GM18505 (cell line): Measurements from ENCODE around the gene CSMD2.

ENCODE experiments used
- ATAC-seq: cut with Tn5 transposase; IDR thresholded peaks from one replicate; pipeline ENCODE4 v1.9.1; 2021; ENCODE audit not compliant: unreplicated experiment
- POLR2A ChIP-seq: IDR thresholded peaks from 4 replicates; pipeline ENCODE4 v1.6.1; 2011; ENCODE audit warnings: borderline replicate concordance; ENCODE audit not compliant: insufficient read depth, insufficient read length; ENCODE audit errors: extremely low read depth

CSMD2 gene

DNA sequence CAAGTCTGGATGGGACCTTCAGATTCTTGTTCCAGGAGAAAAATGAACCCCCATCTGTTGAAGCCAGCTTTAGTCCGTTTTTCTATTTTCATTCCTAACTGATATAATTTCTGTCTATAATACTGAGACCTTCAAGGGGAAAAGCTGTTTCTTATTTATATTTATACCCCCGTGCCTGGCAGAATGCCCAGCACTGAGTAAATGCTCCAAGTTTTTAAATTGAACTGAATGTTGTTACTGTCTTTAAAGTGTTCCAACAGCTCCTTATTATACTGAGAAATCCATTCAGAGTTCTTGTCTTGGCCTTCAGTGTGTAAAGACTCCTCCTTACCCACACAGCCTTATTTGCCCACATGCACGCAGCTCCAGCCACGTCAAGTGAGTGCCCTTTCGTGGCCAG is 479.8 kb downstream of the CSMD2 start:
- no peak for TF ChIP-seq POLR2A
- no peak for ATAC-seq

DNA sequence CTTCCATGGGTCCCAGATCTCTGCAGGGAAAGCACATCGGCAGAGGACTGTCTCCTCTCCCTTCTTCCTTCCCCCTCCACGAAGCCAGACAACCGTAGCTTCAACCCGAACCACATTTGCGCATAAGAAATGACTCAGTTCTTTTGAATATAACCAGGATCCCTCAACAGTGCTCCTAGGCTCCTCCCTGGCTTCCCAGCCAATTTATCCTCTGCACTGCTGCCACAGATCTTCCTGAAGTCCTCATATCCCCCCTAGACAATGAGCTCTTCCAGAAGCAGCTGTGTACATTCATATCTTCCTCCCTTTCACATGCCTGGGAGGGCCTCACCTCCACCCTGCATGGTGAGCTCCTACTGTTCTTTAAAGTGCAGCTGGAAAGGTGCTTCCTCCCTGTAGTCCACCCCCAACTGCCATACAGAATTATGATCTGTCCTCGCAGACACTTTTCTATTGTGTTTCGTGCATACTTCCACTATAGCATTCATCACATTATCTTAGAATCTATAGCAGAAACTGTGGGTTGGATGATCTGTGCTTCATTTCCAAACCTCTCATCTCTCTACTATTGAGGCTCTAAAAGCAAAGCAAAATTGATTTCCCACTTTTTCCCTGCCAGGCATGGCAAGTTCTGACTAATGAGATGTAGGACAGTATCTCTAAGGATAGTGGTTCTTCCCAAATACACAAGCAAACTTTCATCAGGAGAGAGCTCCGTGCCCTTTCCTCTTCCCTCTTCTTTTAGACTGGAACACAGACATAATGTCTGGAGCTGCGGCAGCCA is 480.4 kb downstream of the CSMD2 start:
- no peak for ATAC-seq
- TF ChIP-seq POLR2A: no peak

DNA sequence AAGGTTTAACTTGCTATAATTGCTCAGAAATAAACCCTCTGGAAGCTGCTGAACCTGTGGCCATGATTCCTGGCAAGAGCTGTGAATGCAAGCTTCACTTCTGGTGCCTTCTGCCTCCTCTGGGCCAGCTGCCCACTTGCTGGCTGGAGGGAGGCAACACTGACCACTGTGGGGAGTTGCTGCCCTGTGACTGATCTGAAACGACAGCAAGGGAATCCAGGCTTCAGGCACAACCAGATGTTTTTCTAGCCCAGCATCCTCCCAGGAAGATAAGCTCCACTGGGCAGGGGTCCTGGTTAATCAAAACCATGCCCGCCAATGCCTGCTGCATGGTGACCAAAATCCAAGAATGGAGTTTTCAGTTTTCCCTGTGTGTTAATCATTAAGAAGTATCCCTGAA is 481.1 kb downstream of the CSMD2 start:
- TF ChIP-seq POLR2A: no peak
- no peak for ATAC-seq

DNA sequence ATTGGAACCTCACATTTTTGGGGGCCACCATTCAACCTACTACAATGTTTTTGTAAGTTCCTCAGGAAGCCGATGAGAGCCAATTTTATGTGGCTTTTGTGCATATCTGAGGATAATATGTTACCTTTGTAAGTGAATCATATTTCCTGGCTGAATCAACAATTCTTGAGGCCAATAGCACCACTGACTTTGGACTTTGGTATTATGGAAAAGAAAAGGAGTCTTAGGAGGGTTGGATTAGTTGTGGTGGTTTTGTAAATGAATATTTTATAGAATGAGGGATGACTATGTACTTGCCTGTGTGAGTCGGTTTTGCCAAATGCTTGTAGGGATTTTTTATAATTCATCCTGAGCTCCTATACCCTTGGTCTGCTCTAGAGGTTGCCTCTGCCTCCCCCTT is 482.7 kb downstream of the CSMD2 start:
- no peak for ATAC-seq
- TF ChIP-seq POLR2A: no peak

DNA sequence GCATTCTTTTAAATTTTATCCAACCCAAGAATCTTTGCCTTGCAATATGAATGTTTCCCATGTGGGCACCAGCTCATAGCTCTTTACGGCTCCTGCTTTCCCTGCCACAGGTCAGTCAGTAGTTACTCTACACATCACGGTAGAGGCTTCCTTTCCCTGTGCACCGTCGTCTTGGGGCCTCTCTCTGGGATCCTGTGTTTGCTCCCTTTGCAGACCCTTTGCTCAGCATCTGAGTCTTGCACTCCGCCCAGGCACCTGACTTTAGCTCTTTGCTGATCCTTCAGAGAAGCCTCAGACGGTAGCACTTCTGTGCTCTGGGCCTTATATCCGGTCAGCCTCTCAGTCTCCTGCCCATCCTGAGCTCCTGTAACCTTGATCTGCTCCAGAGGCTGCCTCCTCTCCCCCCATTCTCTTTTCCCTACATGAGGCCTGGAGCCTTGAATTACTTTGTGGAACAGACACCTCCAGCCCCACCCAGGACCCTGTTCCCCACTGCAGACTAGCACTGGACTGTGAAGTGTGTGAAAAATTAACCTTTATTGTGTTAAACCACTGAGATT is 484.7 kb downstream of the CSMD2 start:
- TF ChIP-seq POLR2A: no peak
- ATAC-seq: no peak

DNA sequence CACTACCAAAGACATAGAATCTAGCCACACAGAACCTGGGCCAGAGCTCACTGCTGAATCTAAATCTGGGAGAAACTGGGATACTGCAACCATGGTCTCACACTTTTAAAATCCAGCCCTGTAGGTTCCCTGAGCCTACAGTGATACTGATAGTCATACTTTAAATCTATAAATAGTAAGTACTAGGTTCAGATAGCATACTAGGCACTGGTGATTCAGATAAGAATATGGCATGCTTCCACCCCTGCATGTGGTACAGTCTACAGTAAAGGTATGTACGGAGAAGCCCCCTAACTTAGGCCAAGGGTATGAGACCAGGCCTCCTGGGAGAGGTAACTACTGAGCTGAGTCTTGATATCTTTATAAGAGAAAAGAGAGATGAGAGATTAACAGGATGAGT is 494.5 kb downstream of the CSMD2 start:
- ATAC-seq: no peak
- no peak for TF ChIP-seq POLR2A

DNA sequence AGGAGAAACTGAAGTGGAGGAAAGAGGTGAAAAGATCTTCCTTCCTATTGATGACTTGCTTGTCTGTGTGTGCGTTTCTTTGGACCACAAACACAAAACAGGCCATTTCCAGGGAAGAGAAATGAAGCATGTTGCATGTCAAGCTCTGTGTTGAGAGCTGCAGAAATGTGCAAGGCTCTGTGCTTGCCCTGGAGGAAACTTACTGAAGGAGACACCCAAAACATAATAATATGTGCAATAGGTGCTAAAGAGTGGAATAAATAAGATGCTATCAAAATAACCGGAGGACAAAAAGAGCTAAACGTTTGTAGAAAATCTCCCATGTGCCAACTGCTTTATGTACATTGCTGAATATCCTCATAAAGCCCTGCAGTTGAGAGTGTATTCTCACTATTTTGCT is 496.3 kb downstream of the CSMD2 start:
- no peak for ATAC-seq
- no peak for TF ChIP-seq POLR2A

DNA sequence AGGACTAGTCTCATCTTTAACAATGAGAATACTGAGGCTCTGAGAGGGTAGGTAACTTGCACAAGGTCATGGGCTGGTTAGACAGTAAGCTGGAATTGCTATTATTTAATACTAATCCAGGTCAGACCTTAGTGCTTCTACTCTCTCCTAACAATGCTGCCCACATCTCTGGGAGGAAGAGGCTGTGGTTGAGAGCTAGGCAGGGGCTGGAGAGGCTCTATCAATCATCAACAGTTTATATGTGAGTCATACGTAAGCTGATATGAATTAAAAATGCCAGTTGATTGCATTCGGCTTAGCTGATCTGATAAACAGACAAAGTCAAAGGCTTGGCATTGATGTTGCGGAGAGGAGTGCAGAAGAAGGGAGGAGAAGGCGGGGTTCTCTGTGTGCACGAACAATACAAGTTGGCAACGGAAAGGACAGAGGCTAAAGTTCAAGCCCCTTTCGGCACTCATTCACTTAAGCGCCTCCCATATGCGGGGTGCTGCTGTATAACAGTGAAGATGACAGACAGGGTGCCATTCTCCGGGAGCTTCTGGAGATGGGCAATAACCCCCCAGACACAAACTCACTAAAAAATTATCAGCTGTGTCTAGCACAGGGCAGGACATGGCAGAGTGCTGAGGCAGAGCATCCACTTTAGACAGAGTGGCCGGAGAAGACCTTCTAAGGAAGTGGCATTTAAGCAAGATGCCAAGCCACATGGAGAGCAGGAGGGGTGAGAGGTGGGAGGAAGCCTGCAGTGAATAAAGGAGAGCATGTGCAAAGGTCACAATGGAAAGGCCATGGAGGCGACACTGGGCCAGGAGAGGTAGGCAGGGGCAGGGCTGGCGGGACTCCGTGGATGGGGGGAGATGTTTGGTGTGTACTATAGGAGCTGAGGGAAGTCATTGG is 497.4 kb downstream of the CSMD2 start:
- no peak for TF ChIP-seq POLR2A

DNA sequence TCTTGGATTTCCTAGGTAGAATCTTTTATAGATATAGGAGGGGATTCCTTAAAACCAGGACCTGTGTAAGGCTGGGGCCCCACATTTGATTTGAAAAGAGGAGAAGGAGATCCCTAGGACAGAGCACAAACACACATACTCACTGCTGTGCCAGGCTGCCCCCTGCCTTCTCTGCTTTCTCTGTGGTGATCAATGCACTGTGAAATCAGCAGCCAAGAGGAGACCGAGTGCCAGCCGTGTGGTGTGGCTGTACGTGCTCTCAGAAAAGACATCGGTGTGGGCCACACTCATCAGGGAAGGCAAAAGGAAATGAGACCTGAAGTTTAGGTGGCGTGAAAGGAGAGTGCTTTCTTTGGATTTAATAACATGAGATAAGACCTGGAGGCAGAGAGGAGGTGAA is 498.4 kb downstream of the CSMD2 start:
- no peak for ATAC-seq
- TF ChIP-seq POLR2A: no peak

More for the DNA sequence above, 497.4 kb downstream of the CSMD2 start:
- ATAC-seq: no peak

DNA sequence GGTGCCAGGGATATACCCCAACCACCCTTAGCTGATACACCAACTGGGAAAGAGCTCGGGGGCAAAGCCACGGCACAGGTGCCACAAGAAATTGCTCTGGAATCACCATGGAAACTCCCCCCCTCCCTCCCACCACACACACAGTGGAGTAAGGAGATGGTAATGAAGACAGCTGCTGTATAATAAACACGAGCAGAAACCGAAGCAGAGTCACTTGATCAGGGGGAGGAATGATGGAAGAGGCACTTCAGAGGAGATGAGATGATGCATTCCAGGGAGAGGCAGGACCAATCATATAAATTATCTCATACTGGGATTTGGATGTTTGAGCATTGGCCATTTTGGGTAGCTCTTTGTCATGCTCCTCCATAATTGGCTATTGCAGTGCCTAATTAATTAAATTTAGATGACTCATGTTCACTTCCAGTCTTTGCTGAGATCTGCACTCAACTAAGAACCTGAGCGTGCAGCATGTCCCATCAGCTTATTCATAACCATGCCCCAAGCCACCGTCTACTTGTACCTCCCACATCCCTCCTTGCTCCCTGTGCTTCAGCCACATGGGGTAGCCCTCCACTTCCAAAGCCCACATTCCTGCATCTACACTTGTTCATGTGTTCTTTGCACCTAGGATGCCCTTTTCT is 503.1 kb downstream of the CSMD2 start:
- no peak for TF ChIP-seq POLR2A
- ATAC-seq: no peak

DNA sequence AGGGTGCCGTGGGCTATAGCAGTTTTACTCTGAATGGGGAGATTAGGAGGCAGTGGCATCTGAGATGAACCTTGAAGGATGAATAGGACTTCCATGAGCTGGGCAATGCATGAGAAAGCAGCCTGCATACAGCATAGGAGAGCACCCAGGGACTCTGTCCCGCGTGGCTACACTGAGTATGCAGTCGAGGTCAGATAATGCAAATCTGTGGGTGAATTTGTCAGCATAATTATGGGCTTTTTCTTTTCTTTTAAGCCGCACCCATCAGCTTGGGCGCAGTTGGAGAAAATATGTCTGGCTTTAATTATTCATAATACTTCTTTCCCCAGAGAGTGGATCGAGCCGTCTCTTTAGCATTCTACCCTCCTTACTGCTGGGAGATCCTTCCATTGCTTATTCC is 504.1 kb downstream of the CSMD2 start:
- TF ChIP-seq POLR2A: no peak
- ATAC-seq: no peak

DNA sequence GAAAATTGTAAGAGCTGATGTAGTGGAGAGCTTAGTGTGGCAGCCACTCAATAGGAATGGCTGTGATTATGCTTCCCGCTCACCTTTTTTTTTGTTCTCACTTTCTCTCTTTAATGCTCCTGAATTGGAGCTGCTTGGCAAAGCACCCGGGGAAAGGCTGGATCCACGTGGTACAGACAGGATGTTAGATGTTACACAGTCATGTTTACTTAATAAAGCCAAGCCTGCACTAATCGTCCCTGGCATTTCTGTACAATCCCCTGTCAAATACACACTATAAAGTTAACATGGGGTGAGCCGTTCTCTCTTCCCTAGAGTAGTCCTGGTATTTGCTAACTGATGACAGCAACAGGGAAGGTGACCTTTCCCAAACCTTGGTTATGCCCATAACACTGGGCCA is 504.8 kb downstream of the CSMD2 start:
- no peak for ATAC-seq
- no peak for TF ChIP-seq POLR2A

DNA sequence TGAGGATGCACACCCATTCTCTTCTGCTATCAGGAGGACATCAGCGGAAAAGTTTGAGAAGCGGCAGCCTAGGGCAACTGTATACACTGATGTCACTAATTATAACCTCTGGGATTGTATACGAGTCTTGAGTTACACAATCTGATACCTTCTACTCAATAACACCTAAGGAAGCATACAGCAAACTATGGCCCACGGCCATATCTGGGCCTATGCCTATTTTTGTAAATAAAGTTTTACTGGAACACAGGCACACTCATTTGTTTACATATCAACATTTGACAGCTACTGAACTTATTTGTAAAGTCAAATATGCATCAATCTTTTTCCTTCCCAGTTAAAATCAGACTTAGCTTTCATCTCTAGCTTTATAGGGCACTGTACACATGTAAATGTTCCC is 505.4 kb downstream of the CSMD2 start:
- TF ChIP-seq POLR2A: no peak
- no peak for ATAC-seq
